Stimulated activated CD4-positive, alpha-beta T cell treated with anti-CD3 and anti-CD28 coated beads, Interleukin-4, amount 100 ng/mL, for 24 hours (primary cell): ENCODE data around the gene NAXD.
A peak's percentile ranks its signal among the peaks of the same experiment; 100 is the strongest.
"Not testable (repeated sequence)": the region's sequence is repeated elsewhere in the genome, so short reads cannot be mapped to it uniquely, and the experiment has no call there.

Source experiments
- DNase-seq: peaks from one replicate; pipeline ENCODE4 v3.0.0-alpha.2; 2020

Gene NAXD

GRCh38 chr13:110597041-110597689 lies 18.2 kb upstream of the NAXD start:
- no peak for DNase-seq

GRCh38 chr13:110600261-110600819 lies 15.0 kb upstream of the NAXD start:
- DNase-seq = no peak

GRCh38 chr13:110600980-110601379 lies 14.4 kb upstream of the NAXD start:
- DNase-seq = no peak

GRCh38 chr13:110605132-110605531 lies 10.2 kb upstream of the NAXD start:
- no peak for DNase-seq

GRCh38 chr13:110606281-110606680 lies 9.1 kb upstream of the NAXD start:
- DNase-seq = not testable (repeated sequence)

GRCh38 chr13:110607675-110608224 lies 7.6 kb upstream of the NAXD start:
- DNase-seq = no peak

- DNase-seq = peak; percentile 22
Measured at GRCh38 chr13:110610955-110611595, 4.3 kb upstream of the NAXD start.

GRCh38 chr13:110615005-110615321 lies 382 bp upstream of the NAXD start:
- no peak for DNase-seq

GRCh38 chr13:110616103-110617101 lies 1.1 kb downstream of the NAXD start:
- peak; percentile 38 for DNase-seq

- DNase-seq = no peak
Measured at GRCh38 chr13:110617321-110618072, 2.2 kb downstream of the NAXD start.

GRCh38 chr13:110618167-110618566 lies 2.8 kb downstream of the NAXD start:
- DNase-seq = no peak

- DNase-seq = no peak
Measured at GRCh38 chr13:110618780-110619179, 3.4 kb downstream of the NAXD start.

- no peak for DNase-seq
Measured at GRCh38 chr13:110620596-110620995, 5.3 kb downstream of the NAXD start.

GRCh38 chr13:110624766-110625756 lies 9.7 kb downstream of the NAXD start:
- DNase-seq = no peak

GRCh38 chr13:110625771-110626321 lies 10.5 kb downstream of the NAXD start:
- no peak for DNase-seq

- DNase-seq = no peak
Measured at GRCh38 chr13:110626521-110626920, 11.2 kb downstream of the NAXD start.

GRCh38 chr13:110627351-110627750 lies 12.0 kb downstream of the NAXD start:
- DNase-seq = no peak

GRCh38 chr13:110627761-110628476 lies 12.6 kb downstream of the NAXD start:
- DNase-seq = no peak

GRCh38 chr13:110628477-110628793 lies 13.1 kb downstream of the NAXD start:
- DNase-seq = no peak
